Measurements from ENCODE around the gene PDGFRB.

- no peak for TF ChIP-seq ZSCAN4 (tag by site-specific recombination; IDR thresholded peaks at IDR 0.05)
- no peak for TF ChIP-seq ZNF449 (tag by site-specific recombination; IDR thresholded peaks at IDR 0.05)
- TF ChIP-seq CTCF (tag by site-specific recombination; IDR thresholded peaks at IDR 0.05), result no peak
- TF ChIP-seq ZBTB20 (tag by site-specific recombination; IDR thresholded peaks at IDR 0.05), result no peak
- TF ChIP-seq ZBTB44 (tag by site-specific recombination; IDR thresholded peaks at IDR 0.05), result no peak
- TF ChIP-seq ZBTB48 (tag by site-specific recombination; IDR thresholded peaks at IDR 0.05), result no peak
- no peak for TF ChIP-seq YY1 (tag by site-specific recombination; IDR thresholded peaks at IDR 0.05)
- TF ChIP-seq SP2 (tag by site-specific recombination; IDR thresholded peaks at IDR 0.05), result no peak
- no peak for TF ChIP-seq ZNF121 (tag by site-specific recombination; IDR thresholded peaks at IDR 0.05)
- TF ChIP-seq TSHZ1 (tag by site-specific recombination; IDR thresholded peaks at IDR 0.05; ENCODE audit: borderline replicate concordance), result no peak
- TF ChIP-seq ZNF26 (tag by site-specific recombination; IDR thresholded peaks at IDR 0.05), result no peak
- no peak for TF ChIP-seq ZNF16 (tag by site-specific recombination; IDR thresholded peaks at IDR 0.05; ENCODE audit: low read depth)
- no peak for TF ChIP-seq ATF2 (tag by site-specific recombination; IDR thresholded peaks at IDR 0.05; ENCODE audit: low read depth)
Measured at GRCh38 chr5:150077996-150078801, 77.4 kb downstream of the PDGFRB start.

Data from HEK293 (cell line).